Colonic mucosa (tissue), 4 donors: Measurements from ENCODE around the gene CTAGE4. TPM values are rescaled to one million over a fixed set of nuclear protein-coding genes. Genes with fewer than 3 reads are reported as not detected.
"Not testable (repeated sequence)": the region's sequence is repeated elsewhere in the genome, so short reads cannot be mapped to it uniquely, and the experiment has no call there.

Experiments used
- DNase-seq: peaks from one replicate; pipeline ENCODE4 v3.0.0-alpha.2; 2020
- H3K27ac ChIP-seq: fragments of 200-600 bp; one replicate; pipeline ENCODE4 v1.8.0; 2021
- H3K27me3 ChIP-seq: fragments of 200-600 bp; one replicate; pipeline ENCODE4 v1.8.0; 2021
- H3K36me3 ChIP-seq: fragments of 200-600 bp; one replicate; pipeline ENCODE4 v1.8.0; 2021
- H3K4me1 ChIP-seq: fragments of 200-600 bp; one replicate; pipeline ENCODE4 v1.8.0; 2021; ENCODE audit warnings: mild to moderate bottlenecking
- H3K4me3 ChIP-seq: fragments of 200-600 bp; one replicate; pipeline ENCODE4 v1.8.0; 2021
- H3K9ac ChIP-seq, 2 donors: one replicate each; pipeline ENCODE4 v1.7.0; 2013; ENCODE audit warnings: control low read depth in 2 of 2, low read depth in 2 of 2, low read length in 2 of 2
- H3K9me3 ChIP-seq: fragments of 200-600 bp; one replicate; pipeline ENCODE4 v1.8.0; 2021
- intact Hi-C: fragments of 100-400 bp; cut with DNase I; formaldehyde crosslinking; loops from one replicate; pipeline ENCODE4 v1.14.1; 2022
- total RNA-seq, 2 donors: library from RNA; stranded (reverse); fragmentation: NEBNext Ultra II Directional in 1 of 2; extraction: Animal tissue kit (Norgen Biotek cat#: 25700) in 1 of 2; gene quantifications; one replicate each; pipeline ENCODE4 v1.2.1, GENCODE V29; 2021
- donor health status: healthy.
- donor health status: DM: no; HTN: no; CAD: no.
- donor health status: DM: no; HTN: no; CAD: no.

Gene CTAGE4
- total RNA-seq, 2 donors from 2014 or later = 9.9 to 12.1 TPM

GRCh38 chr7:144194453-144194852, 11.2 kb downstream of the CTAGE4 start:
- H3K27ac ChIP-seq, H3K36me3 ChIP-seq, H3K9ac ChIP-seq, H3K9me3 ChIP-seq, intact Hi-C loops, H3K4me3 ChIP-seq, H3K27me3 ChIP-seq, DNase-seq, H3K4me1 ChIP-seq: not testable (repeated sequence)

GRCh38 chr7:144195212-144195872, 12.1 kb downstream of the CTAGE4 start, which contains the start of gene ARHGEF35:
Gene ARHGEF35, minus strand, starts transcription at chr7:144195833. Its CDS starts 7,450 bp downstream, at chr7:144188383.
- H3K9ac ChIP-seq, intact Hi-C loops, H3K27me3 ChIP-seq, H3K4me1 ChIP-seq, H3K4me3 ChIP-seq, H3K27ac ChIP-seq, DNase-seq, H3K9me3 ChIP-seq, H3K36me3 ChIP-seq: not testable (repeated sequence)

- H3K9ac ChIP-seq, DNase-seq, H3K27me3 ChIP-seq, intact Hi-C loops, H3K36me3 ChIP-seq, H3K9me3 ChIP-seq, H3K27ac ChIP-seq, H3K4me3 ChIP-seq, H3K4me1 ChIP-seq: not testable (repeated sequence)
Observed at GRCh38 chr7:144198934-144199333, 15.7 kb downstream of the CTAGE4 start.

GRCh38 chr7:144201978-144202377, 18.7 kb downstream of the CTAGE4 start:
- H3K4me3 ChIP-seq, H3K27me3 ChIP-seq, H3K9ac ChIP-seq, H3K27ac ChIP-seq, H3K4me1 ChIP-seq, H3K36me3 ChIP-seq, intact Hi-C loops, DNase-seq, H3K9me3 ChIP-seq: not testable (repeated sequence)

GRCh38 chr7:144203086-144203485, 19.8 kb downstream of the CTAGE4 start:
- H3K4me1 ChIP-seq, H3K9me3 ChIP-seq, H3K27me3 ChIP-seq, intact Hi-C loops, H3K4me3 ChIP-seq, H3K9ac ChIP-seq, DNase-seq, H3K36me3 ChIP-seq, H3K27ac ChIP-seq: not testable (repeated sequence)

DNA sequence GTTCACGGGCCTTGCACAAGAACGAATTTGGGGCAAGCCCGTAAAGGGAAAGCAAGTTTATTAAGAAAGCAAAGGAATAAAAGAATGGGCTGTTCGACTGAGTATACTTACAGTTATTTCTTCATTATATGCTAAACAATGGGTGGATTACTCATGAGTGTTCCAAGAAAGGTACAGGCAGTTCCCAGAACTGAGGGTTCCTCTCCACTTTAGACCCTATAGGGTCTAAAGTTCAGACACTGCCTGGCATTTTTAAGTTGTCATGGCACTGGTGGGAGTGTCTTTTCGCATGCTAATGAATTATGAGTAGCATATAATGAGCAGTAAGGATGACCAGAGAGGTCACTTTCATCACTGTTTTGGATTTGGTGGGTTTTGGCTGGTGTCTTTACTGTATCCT, 22.0 kb downstream of the CTAGE4 start:
- H3K9ac ChIP-seq, H3K27me3 ChIP-seq, H3K4me1 ChIP-seq, DNase-seq, intact Hi-C loops, H3K4me3 ChIP-seq, H3K27ac ChIP-seq, H3K36me3 ChIP-seq, H3K9me3 ChIP-seq: not testable (repeated sequence)

GRCh38 chr7:144217200-144217599, 33.9 kb downstream of the CTAGE4 start:
- DNase-seq, H3K36me3 ChIP-seq, H3K9ac ChIP-seq, H3K27ac ChIP-seq, H3K27me3 ChIP-seq, H3K4me3 ChIP-seq, intact Hi-C loops, H3K9me3 ChIP-seq, H3K4me1 ChIP-seq: not testable (repeated sequence)

DNA sequence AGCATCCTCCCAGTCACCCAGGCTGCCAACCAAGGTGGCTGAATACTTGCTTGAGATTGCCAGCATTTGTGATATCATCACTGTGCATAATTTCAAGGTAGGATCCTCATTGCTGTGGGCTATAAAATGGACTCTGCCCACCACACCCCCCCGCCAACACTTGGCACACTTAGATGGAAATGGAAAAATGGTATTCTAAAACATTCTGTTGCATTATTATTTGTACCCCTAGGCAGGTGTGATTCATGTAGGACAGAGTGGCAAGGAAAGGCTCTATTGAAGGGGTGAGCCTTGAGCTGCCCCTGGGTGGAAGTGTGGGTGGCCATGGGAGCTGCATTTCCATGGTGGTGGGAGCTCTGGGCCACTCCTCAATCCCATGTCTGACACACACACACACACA, 35.3 kb downstream of the CTAGE4 start:
- H3K27me3 ChIP-seq, intact Hi-C loops, H3K4me3 ChIP-seq, H3K36me3 ChIP-seq, H3K9me3 ChIP-seq, H3K9ac ChIP-seq, H3K4me1 ChIP-seq, DNase-seq, H3K27ac ChIP-seq: not testable (repeated sequence)

GRCh38 chr7:144219149-144219548, 35.9 kb downstream of the CTAGE4 start:
- not testable (repeated sequence) for DNase-seq, H3K36me3 ChIP-seq

GRCh38 chr7:144220531-144220930, 37.3 kb downstream of the CTAGE4 start:
- H3K27me3 ChIP-seq, intact Hi-C loops, H3K9me3 ChIP-seq, H3K4me3 ChIP-seq, H3K4me1 ChIP-seq, H3K9ac ChIP-seq, H3K36me3 ChIP-seq, H3K27ac ChIP-seq, DNase-seq: not testable (repeated sequence)

More at GRCh38 chr7:144219149-144219548, 35.9 kb downstream of the CTAGE4 start:
- H3K9ac ChIP-seq, intact Hi-C loops, H3K9me3 ChIP-seq, H3K4me3 ChIP-seq, H3K27me3 ChIP-seq, H3K27ac ChIP-seq, H3K4me1 ChIP-seq: not testable (repeated sequence)

- H3K36me3 ChIP-seq, H3K9me3 ChIP-seq, H3K4me3 ChIP-seq, intact Hi-C loops, H3K27me3 ChIP-seq, DNase-seq, H3K4me1 ChIP-seq, H3K9ac ChIP-seq, H3K27ac ChIP-seq: not testable (repeated sequence)
Observed at GRCh38 chr7:144223675-144224074, 40.4 kb downstream of the CTAGE4 start.

GRCh38 chr7:144226866-144227265, 43.6 kb downstream of the CTAGE4 start:
- H3K27me3 ChIP-seq, intact Hi-C loops, H3K4me1 ChIP-seq, H3K36me3 ChIP-seq, H3K9ac ChIP-seq, H3K9me3 ChIP-seq, H3K4me3 ChIP-seq, H3K27ac ChIP-seq, DNase-seq: not testable (repeated sequence)

DNA sequence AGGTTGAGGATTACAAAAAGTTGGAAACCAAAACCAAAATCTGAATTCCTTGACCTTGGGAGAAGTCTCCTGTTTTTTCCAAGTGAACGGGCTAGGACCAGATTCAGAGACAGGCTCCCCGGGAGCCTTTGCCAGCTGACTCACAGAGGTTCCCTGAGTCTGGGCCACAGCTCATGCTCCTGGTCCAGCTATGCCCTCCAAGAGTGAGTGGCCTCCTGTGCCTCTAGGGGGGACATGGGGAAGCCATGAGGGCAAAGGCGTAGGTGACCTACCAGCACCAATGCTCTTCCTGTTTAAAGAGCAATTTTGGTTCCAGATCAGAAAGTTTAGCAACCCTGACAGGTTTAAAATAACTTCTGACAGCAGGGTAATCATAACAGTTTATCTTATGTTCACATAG, 45.5 kb downstream of the CTAGE4 start:
- H3K4me3 ChIP-seq, H3K36me3 ChIP-seq, H3K9me3 ChIP-seq, H3K9ac ChIP-seq, H3K27ac ChIP-seq, DNase-seq, intact Hi-C loops, H3K27me3 ChIP-seq, H3K4me1 ChIP-seq: not testable (repeated sequence)

DNA sequence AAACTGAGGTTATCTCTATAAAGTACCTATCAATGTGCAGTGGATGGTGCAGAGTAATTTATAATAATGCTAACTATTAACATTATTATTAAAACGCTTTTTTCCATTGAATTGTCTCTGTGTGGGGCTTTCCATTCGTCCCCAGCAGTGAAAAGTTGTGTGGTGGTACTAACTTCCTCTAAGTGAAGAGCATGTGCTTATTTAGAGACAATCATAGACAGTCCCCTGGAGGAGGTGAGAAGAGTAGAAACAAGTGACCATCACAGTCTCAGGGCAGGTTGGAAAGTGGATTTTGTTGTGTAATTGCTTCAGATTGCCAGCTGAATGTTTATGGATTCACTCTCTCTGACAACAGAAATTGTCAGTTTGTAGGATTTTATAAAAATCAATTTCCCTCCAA, 47.8 kb downstream of the CTAGE4 start:
- H3K36me3 ChIP-seq, H3K9ac ChIP-seq, intact Hi-C loops, H3K4me1 ChIP-seq, H3K9me3 ChIP-seq, H3K4me3 ChIP-seq, H3K27ac ChIP-seq, H3K27me3 ChIP-seq, DNase-seq: not testable (repeated sequence)
